Activated B cell treated with CpG ODN at 0.5 μM for 24 hours (primary cell): ENCODE measurements around the gene MIGA2. TPM values are rescaled to one million over a fixed set of nuclear protein-coding genes. Genes with fewer than 3 reads are reported as not detected.

Source experiments
- ATAC-seq: fragments of 200-7000 bp; cut with Tn5 transposase; one replicate; pipeline ENCODE4 v1.10.0; 2021; ENCODE audit warnings: low read depth, mild to moderate bottlenecking, moderate library complexity
- CTCF ChIA-PET: fragments of 350-600 bp; sonication (Branson Sonifier 250); formaldehyde crosslinking; loops from one replicate; lab custom pipeline; 2021; ENCODE audit warnings: antibody characterized with exemption; lab: Charles Lee
- POLR2A ChIA-PET: fragments of 350-600 bp; sonication (Branson Sonifier 250); formaldehyde crosslinking; loops from one replicate; lab custom pipeline; 2021; ENCODE audit warnings: antibody characterized with exemption; lab: Charles Lee
- DNase-seq: peaks from one replicate; pipeline ENCODE4 v3.0.0; 2022
- H3K27ac Mint-ChIP-seq: one replicate; pipeline ENCODE4 v1.8.0; 2020; ENCODE audit warnings: mixed read lengths
- H3K27me3 Mint-ChIP-seq: one replicate; pipeline ENCODE4 v1.8.0; 2021; ENCODE audit warnings: mixed read lengths
- H3K36me3 Mint-ChIP-seq: one replicate; pipeline ENCODE4 v1.8.0; 2021; ENCODE audit warnings: low read depth, mixed read lengths
- H3K4me1 Mint-ChIP-seq: one replicate; pipeline ENCODE4 v1.8.0; 2021; ENCODE audit warnings: mixed read lengths
- H3K4me3 Mint-ChIP-seq: one replicate; pipeline ENCODE4 v1.8.0; 2020; ENCODE audit warnings: mild to moderate bottlenecking, mixed read lengths
- H3K9me3 Mint-ChIP-seq: one replicate; pipeline ENCODE4 v1.8.0; 2020; ENCODE audit warnings: mixed read lengths
- intact Hi-C: fragments of 100-400 bp; cut with micrococcal nuclease; formaldehyde crosslinking; loops from one replicate; pipeline ENCODE4 v1.15.1; 2024
- total RNA-seq: library from RNA; stranded (reverse); gene quantifications from 2 replicates; pipeline ENCODE4 v1.2.3, GENCODE V29; 2022
- TF ChIP-seq, protein P1 (sequence below): fragments of 200-600 bp; IDR thresholded peaks from one replicate; pipeline ENCODE4 v1.8.0; 2022; ENCODE audit warnings: antibody characterized with exemption, mild to moderate bottlenecking

Gene MIGA2
- total RNA-seq, 1 donor from 2014 or later, result 50.0 TPM

DNA sequence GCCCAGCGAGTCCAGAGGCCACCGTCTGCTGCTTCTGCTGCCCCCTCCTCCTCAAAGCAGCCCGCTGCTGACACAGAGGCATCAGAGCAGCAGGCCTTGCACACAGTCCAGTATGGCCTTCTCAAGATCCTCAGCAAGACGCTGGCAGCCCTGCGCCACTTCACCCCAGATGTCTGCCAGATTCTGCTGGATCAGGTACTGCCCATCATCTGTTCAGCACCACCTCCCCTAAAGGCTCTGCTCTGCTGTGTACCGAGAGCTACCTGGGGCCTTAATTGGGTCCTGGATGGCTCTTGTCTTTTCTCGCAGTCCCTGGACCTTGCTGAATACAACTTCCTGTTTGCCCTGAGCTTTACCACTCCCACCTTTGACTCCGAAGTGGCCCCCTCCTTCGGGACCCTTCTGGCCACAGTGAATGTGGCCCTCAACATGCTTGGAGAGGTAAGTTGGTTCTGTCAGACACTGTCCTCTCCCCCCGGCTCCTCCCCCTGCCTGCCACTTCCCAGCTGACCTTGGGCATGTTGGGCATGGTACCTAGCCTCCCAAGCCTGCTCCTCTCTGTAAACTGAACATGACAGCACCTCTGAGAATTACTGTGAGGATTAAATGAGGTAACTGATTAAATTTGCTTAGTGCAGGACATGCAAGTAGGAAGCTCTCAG lies 31.0 kb upstream of the MIGA2 start:
- ChIA-PET CTCF (interaction anchor here (1.8 kb wide), 1 partner anchor 13 kb away, joined by 7 read pairs; no protein-coding TSS in a partner anchor), POLR2A (no interaction called here)
- ATAC-seq (no peak), DNase-seq (no peak)
- TF ChIP-seq, protein P1, sequence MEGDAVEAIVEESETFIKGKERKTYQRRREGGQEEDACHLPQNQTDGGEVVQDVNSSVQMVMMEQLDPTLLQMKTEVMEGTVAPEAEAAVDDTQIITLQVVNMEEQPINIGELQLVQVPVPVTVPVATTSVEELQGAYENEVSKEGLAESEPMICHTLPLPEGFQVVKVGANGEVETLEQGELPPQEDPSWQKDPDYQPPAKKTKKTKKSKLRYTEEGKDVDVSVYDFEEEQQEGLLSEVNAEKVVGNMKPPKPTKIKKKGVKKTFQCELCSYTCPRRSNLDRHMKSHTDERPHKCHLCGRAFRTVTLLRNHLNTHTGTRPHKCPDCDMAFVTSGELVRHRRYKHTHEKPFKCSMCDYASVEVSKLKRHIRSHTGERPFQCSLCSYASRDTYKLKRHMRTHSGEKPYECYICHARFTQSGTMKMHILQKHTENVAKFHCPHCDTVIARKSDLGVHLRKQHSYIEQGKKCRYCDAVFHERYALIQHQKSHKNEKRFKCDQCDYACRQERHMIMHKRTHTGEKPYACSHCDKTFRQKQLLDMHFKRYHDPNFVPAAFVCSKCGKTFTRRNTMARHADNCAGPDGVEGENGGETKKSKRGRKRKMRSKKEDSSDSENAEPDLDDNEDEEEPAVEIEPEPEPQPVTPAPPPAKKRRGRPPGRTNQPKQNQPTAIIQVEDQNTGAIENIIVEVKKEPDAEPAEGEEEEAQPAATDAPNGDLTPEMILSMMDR, result no peak
- no peaks in the 10 kb centered on the region for H3K27me3 Mint-ChIP-seq
- peaks cover 6% of the 10 kb centered on the region for H3K4me1 Mint-ChIP-seq
- no peaks in the 10 kb centered on the region for H3K9me3 Mint-ChIP-seq
- no peak overlapping the region for H3K27ac Mint-ChIP-seq
- H3K4me3 Mint-ChIP-seq, result no peak overlapping the region
- intact Hi-C loops, result loop anchor here (5.0 kb wide), 1 partner anchor 777 kb away; no protein-coding TSS in a partner anchor
- peaks cover 74% of the 10 kb centered on the region for H3K36me3 Mint-ChIP-seq

DNA sequence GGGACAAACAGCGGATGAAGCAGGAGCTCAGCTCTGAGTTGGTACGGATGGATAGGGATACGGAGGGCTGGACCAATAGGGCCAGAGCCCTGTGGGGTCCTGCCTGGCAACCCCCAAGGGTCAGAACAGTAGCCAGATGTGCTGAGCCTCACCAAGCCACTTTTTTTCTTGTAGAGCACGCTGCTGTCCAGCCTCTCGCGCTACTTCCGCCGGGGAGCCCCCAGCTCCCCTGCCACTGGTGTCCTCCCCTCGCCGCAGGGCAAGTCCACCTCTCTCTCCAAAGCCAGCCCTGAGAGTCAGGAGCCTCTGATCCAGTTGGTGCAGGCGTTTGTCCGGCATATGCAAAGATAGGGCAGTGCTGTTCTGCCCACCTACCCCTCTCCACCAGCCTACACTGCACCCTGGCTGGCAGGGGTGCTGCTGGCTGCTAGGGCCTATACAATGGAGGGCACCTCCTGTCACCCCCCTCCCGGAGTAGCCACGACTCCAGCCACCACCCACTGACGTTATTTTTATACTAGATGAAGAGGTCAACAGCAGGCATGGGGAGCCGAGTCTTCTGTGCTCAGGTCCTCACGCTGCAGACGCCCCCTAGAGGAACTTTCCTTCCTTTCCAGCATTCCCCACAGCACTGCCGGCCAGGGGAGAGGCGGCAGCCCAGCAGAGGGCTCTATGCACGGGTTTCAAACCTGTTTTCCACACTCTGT lies 29.9 kb upstream of the MIGA2 start:
- CTCF ChIA-PET, result interaction anchor here (1.1 to 1.8 kb wide), 3 partner anchors 12 to 22 kb away, joined by 3 to 7 read pairs (median 5); partner anchors contain the start of gene SH3GLB2
- Mint-ChIP-seq H3K27me3 (no peaks in the 10 kb centered on the region), H3K36me3 (peaks cover 70% of the 10 kb centered on the region), H3K4me1 (peaks cover 6% of the 10 kb centered on the region), H3K27ac (no peak overlapping the region), H3K9me3 (no peaks in the 10 kb centered on the region), H3K4me3 (no peak overlapping the region)
- TF ChIP-seq, protein P1, result peak; percentile 29
- DNase-seq (no peak), ATAC-seq (peak; percentile 82)
- intact Hi-C loops, result loop anchor here (5.0 kb wide), 1 partner anchor 776 kb away; no protein-coding TSS in a partner anchor
- POLR2A ChIA-PET, result no interaction called here

DNA sequence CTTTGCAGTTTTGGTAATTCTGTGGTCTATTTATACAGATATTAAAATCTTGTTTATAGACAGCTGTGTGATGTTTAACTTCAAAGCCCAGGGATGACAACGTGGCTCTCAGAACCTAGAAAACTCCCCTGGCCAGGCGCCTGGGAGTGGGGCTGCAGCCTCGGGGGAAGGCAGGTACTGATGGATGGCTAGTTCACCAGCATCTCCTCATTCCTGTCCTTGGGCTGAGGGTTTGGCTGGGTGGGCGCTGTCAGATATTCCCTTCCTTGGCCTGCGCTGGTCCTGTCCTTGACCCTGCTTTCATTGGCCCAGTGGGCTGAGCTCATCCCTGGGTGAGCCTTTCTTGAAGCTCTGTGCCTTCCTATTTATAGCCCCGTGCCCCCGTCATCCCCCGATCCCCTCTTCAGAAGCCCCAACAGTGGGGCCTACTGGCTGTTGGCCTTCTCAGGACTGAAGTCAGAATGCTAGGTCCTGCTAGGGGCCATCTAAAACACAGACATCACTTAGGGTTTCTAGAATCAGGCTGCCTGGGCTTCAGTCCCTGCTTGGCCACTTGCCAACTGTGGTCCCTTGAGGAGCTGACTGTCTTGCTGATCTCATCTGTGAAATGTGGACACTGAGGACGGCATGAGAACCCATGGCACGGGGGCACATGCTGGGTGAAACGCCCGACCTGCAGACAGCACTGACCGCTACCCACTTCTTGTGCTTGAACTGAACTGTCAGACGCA lies 29.2 kb upstream of the MIGA2 start:
- Mint-ChIP-seq H3K9me3 (no peaks in the 10 kb centered on the region), H3K27me3 (no peaks in the 10 kb centered on the region), H3K27ac (no peak overlapping the region), H3K4me3 (no peak overlapping the region), H3K36me3 (peaks cover 64% of the 10 kb centered on the region), H3K4me1 (peaks cover 6% of the 10 kb centered on the region)
- no peak for ATAC-seq
- CTCF ChIA-PET, result interaction anchor here (1.1 to 1.3 kb wide), 3 partner anchors 14 to 23 kb away, joined by 3 to 5 read pairs (median 3); partner anchors contain the start of gene SH3GLB2
- TF ChIP-seq, protein P1, result no peak
- POLR2A ChIA-PET, result interaction anchor here (0.5 kb wide), 2 partner anchors 58 to 215 kb away, joined by 3 read pairs; no protein-coding TSS in a partner anchor
- DNase-seq, result no peak
- intact Hi-C loops, result loop anchor here (5.0 kb wide), 1 partner anchor 775 kb away; no protein-coding TSS in a partner anchor

DNA sequence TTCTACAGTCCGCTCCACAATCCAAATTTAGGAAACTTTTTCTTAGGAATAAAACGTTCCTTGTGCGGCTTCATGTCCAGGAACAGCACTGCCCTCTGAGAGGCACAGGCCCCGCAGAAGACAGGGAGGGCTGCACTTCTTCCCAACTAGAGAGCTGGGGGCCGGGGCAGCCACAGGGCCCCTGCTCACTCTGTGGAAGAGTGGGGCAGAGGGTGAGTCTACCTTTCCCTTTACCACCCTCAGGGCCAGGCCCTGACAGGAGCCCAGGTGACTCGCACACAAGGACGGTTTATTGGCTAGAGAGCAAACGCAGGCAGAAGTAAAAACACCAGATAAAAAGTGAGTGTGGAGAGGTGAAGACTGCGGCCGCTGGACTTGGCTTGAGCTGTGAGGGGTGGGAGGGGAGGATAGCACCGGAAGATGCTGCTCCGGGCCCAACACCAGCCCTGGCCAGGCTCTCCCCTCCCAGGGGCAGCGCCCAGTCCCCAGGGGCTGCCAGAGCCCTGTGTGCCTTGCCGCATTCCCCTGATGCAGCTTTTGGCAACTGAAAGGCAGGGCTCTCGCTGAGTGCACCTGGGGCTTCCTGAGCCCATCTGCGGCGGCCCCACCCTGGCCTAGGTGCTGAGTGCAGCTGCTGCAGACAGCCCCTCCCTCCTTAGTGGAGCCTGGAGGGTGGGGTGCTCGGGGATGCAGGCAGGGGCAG lies 28.5 kb upstream of the MIGA2 start:
- peaks cover 63% of the 10 kb centered on the region for H3K36me3 Mint-ChIP-seq
- H3K27ac Mint-ChIP-seq, result no peak overlapping the region
- no peak overlapping the region for H3K4me3 Mint-ChIP-seq
- intact Hi-C loops, result loop anchor here (5.0 kb wide), 1 partner anchor 774 kb away; no protein-coding TSS in a partner anchor
- TF ChIP-seq, protein P1, result no peak
- no peaks in the 10 kb centered on the region for H3K27me3 Mint-ChIP-seq
- DNase-seq (no peak), ATAC-seq (no peak)
- H3K9me3 Mint-ChIP-seq, result no peaks in the 10 kb centered on the region
- ChIA-PET POLR2A (interaction anchor here (0.5 kb wide), 3 partner anchors 12 to 215 kb away, joined by 3 read pairs; no protein-coding TSS in a partner anchor), CTCF (interaction anchor here (1.1 kb wide), 1 partner anchor 23 kb away, joined by 3 read pairs; no protein-coding TSS in a partner anchor)
- peaks cover 6% of the 10 kb centered on the region for H3K4me1 Mint-ChIP-seq
